H1 (cell line): ENCODE measurements around the gene ZNF614.

Experiments
- CBX5 ChIP-seq: fragments of 300-800, 300-1000 bp; sonication (generic); IDR thresholded peaks from 2 replicates; pipeline ENCODE4 v1.7.1; 2016; ENCODE audit warnings: antibody characterized with exemption, low read length, low read depth
- CBX8 ChIP-seq: fragments of 300-800, 300-1000 bp; sonication (generic); IDR thresholded peaks from 2 replicates; pipeline ENCODE4 v1.7.1; 2016; ENCODE audit warnings: low read depth, low read length, borderline replicate concordance
- RXRA ChIP-seq: IDR thresholded peaks from 2 replicates; pipeline ENCODE4 v1.6.1; 2011; ENCODE audit warnings: low read depth, mild to moderate bottlenecking, low read length, moderate library complexity; ENCODE audit not compliant: insufficient read depth
- TF ChIP-seq, protein P1 (sequence below): IDR thresholded peaks from 2 replicates; pipeline ENCODE4 v1.6.1; 2011; ENCODE audit warnings: low read depth, mild to moderate bottlenecking, low read length; ENCODE audit not compliant: insufficient read depth
- TF ChIP-seq, protein P2 (sequence below), 3 experiments: IDR thresholded peaks; 1 replicate in 2 of 3; 2 replicates in 1 of 3; pipeline versions ENCODE4 v1.5.1 to v1.6.1; 2011; ENCODE audit warnings: low read length in 3 of 3, mild to moderate bottlenecking in 3 of 3, inconsistent platforms in 2 of 3, low read depth in 1 of 3, moderate library complexity in 1 of 3; ENCODE audit not compliant: insufficient read depth in 1 of 3; ENCODE audit errors: control extremely low read depth in 1 of 3

DNA sequence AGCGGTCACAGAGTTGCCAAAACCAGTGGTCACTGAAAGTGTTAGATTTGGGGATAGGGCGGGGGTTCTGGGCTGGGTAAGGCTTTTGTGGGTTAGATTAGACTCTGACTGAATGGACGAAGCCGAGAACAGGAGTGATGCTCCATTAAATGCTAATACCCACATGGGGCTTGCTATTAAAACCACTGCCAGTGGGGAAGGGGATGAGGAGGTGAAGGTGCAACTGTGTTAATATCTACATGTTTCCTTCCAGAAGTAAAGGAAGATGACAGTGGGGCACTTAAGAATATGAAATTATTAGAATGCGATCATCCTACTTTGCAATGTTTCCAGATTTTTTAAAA is 573 bp upstream of the ZNF614 start:
- TF ChIP-seq, protein P1, sequence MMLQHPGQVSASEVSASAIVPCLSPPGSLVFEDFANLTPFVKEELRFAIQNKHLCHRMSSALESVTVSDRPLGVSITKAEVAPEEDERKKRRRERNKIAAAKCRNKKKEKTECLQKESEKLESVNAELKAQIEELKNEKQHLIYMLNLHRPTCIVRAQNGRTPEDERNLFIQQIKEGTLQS, result no peak
- no peak for TF ChIP-seq RXRA
- TF ChIP-seq CBX5, result no peak
- TF ChIP-seq CBX8, result no peak
- TF ChIP-seq, protein P2, sequence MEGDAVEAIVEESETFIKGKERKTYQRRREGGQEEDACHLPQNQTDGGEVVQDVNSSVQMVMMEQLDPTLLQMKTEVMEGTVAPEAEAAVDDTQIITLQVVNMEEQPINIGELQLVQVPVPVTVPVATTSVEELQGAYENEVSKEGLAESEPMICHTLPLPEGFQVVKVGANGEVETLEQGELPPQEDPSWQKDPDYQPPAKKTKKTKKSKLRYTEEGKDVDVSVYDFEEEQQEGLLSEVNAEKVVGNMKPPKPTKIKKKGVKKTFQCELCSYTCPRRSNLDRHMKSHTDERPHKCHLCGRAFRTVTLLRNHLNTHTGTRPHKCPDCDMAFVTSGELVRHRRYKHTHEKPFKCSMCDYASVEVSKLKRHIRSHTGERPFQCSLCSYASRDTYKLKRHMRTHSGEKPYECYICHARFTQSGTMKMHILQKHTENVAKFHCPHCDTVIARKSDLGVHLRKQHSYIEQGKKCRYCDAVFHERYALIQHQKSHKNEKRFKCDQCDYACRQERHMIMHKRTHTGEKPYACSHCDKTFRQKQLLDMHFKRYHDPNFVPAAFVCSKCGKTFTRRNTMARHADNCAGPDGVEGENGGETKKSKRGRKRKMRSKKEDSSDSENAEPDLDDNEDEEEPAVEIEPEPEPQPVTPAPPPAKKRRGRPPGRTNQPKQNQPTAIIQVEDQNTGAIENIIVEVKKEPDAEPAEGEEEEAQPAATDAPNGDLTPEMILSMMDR (IDR thresholded peaks at IDR 0.05; ENCODE audit: control extremely low read depth in 1 of 3, insufficient read depth in 1 of 3, low read depth in 1 of 3, low read length in 3 of 3), result no peak
